Inflammatory macrophage treated with lipopolysaccharide for 1 hour (primary cell): ENCODE data around the gene TFR2.
A peak's percentile ranks its signal among the peaks of the same experiment; 100 is the strongest.

Source experiments
- DNase-seq, 2 donors: peaks; one replicate each; pipeline ENCODE4 v3.0.0-alpha.2; 2020 to 2022

TFR2 gene

GRCh38 chr7:100612730-100613390 lies 28.5 kb downstream of the TFR2 start:
- DNase-seq = no peak

GRCh38 chr7:100611983-100612729 lies 29.2 kb downstream of the TFR2 start, which contains the start of gene MOSPD3:
TSS of gene MOSPD3 (plus strand) at chr7:100612540. CDS start at chr7:100612792, 252 bp downstream.
- peak; percentile 98 to 99 for DNase-seq

DNA sequence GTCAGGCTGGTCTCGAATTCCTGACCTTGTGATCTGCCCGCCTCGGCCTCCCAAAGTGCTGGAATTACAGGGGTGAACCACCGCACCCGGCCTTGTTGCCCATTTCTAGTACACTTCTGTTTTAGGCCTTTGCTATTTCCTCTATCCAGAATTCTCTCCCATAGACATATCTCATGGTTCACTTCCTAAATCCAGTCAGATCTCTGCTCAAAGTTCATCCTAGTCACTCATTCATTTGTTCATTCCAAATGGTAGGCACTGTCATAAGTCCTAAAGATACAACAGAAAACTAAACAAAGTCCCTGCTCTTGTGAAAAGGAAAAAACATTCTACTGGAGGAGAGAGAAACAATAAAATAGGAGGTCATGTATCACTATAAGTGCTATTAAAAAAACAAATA lies 31.4 kb downstream of the TFR2 start:
- DNase-seq = peak in 1 of 2 donors; percentile 44

DNA sequence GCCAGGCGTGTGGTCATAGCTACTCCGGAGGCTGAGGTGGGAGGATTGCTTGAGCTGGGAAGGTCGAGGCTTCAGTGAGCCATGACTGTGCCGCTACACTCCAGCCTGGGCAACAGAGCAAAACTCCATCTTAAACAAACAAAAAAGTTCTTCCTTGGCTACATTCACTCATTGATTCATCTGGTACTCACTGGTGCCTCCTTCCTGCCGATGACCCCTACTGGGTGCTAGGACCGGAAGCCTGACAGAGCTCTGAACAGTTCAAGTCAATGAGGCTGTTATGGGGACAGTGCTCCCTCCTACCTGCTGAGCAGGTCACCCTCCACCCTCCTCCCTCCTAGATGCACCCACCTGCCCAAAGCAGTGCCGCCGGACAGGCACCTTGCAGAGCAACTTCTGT lies 34.2 kb downstream of the TFR2 start:
- DNase-seq = no peak

DNA sequence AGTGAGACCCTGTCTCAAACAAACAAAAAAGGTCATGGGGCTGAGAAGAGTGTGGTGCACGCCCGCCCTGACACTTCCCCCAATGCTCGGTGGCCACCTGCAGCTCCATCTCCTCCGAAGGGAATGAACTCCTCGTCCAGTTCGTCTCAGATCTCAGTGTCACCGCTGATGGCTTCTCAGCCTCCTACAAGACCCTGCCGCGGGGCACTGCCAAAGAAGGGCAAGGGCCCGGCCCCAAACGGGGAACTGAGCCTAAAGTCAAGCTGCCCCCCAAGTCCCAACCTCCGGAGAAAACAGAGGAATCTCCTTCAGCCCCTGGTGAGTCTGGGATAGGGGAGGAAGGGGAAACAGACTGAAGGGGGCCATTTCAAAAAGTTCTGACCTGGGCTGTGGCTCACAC lies 35.0 kb downstream of the TFR2 start:
- DNase-seq = no peak

DNA sequence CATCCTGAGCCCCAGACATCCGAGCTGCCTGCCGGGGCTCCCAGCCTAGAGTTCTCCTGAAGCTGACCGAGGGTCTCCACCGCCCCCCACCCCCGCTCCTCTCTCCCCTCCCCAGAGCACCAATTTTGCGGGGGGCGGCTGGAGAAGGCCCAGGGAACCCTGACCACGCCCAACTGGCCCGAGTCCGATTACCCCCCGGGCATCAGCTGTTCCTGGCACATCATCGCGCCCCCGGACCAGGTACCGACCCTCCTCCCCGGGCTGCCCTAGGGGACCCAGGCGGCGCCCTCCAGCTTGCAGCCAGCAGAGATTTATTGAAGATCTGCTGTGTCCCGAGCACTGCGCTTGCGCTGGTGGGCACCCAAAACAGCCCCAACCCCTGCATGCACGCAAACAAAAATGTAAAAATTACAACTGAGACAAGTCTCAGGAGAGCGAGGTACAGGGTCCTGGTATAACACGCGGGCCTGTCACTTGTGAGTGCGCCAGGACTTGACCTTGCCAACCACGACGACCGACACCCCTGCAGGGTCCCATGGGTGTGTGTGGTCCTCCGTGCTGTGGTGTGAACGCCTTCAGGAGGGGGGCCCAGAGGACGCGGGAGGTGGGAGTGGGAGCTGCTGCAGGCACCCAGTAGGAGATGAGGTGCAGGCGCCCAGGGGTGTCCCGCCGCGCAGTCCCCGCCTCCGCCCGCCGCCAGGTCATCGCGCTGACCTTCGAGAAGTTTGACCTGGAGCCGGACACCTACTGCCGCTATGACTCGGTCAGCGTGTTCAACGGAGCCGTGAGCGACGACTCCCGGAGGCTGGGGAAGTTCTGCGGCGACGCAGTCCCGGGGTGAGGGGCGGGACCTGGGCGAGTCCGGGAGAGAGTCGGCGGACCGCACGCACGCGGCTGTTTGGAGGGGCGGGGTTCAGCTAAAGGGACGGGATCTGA lies 36.1 kb downstream of the TFR2 start:
- DNase-seq = peak; percentile 51 to 62

DNA sequence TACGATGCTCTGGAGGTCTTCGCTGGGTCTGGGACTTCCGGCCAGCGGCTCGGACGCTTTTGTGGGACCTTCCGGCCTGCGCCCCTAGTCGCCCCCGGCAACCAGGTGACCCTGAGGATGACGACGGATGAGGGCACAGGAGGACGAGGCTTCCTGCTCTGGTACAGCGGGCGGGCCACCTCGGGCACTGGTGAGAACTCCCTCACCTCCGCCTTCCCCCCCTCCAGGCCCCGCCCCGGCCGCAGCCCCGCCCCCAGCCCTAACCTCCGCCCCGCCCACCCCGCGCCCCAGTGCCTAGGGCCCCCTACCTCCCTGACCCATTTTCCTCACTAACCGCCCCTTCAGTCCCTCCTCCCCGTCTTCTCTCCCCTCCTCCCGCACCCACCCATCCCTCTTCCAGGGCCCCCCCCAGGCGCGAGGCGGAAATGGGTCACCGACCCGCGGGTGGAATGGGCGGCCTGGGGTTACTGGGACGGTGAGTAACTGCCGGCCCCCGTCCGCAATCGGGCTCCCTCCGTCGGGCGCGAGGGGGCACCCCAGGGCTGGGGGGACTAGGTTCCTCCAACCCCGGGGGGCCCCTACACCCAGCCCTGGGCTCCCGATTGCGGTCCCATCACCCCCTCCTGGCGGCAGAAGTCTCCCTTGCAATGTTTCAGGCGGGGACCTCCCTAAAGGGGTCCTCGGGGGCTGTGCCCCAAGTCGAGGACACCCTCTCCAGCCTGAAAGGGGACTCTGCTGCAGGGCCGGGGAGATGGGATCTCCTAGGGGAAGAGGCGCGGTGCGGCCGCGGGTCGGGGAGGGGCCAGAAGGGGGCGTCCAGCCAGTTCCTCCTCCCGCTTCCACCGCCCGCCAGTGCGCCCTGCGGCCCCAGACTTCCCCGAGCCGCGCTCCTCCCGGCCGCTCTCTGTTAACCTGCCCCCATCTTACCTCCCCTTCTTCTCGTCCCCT lies 37.0 kb downstream of the TFR2 start:
- DNase-seq = peak; percentile 62 to 76

DNA sequence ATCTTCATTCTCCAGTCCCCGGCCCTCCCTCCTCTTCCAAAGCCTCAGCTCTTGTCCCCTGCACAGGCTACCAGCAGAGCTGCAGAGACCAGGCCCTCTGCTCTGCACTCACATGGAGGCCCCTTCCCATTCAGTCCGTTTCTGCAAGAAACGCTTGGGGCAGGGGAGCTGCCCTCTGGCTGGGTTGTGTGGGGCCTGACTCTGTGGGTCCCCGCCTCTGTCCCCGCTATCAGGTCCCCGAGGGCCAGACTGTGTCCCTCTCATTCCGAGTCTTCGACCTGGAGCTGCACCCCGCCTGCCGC lies 37.7 kb downstream of the TFR2 start:
- no peak for DNase-seq

DNA sequence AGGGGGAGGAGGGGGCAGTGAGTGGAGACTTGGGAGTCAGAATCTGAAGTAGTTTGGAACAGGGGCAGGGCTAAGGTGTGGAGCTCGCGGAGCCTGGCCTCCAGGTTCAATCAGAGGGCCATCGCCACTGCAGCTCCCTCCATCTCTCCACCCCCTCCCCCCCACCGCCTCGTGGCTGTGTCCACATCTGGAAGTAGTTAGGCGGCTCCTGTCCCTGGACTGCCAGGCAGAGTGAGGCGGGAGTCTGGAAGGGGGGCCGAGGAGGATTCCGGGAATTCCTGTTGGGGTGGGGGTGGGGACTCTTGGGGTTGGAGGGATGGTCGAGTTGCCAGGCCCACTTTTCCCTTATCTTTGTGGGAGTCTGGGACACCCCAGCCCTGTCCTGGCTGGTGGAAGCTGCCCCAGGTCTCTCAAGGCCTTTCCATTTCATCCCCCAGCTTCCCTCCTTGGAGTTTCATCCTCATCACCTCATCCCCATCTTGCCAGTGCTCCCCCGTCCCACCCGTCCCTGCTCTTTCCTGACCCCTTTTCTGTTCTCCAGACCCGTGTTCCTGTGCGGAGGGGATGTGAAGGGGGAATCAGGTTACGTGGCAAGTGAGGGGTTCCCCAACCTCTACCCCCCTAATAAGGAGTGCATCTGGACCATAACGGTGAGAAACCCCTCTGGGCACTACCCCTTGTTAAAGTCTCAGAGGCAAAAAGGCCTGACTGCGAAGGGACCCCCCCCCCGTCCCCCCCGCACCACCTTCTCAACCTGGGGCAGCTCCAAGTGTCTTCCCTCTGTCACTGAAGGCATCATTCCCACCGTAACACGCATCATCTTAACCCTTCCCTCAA lies 38.2 kb downstream of the TFR2 start:
- no peak for DNase-seq

DNA sequence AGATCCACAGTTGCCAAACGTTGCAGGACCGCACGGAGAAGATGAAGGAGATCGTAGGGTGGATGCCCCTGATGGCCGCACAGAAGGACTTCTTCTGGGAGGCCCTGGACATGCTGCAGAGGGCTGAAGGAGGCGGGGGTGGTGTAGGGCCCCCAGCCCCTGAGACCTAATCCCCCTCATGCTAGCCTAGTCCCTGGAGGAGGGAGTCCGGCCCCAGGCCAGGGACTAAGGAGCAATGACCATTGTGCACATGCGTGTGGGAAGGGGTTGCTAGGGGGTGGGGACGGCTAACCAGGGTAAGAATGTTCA lies 40.7 kb downstream of the TFR2 start:
- DNase-seq = no peak

DNA sequence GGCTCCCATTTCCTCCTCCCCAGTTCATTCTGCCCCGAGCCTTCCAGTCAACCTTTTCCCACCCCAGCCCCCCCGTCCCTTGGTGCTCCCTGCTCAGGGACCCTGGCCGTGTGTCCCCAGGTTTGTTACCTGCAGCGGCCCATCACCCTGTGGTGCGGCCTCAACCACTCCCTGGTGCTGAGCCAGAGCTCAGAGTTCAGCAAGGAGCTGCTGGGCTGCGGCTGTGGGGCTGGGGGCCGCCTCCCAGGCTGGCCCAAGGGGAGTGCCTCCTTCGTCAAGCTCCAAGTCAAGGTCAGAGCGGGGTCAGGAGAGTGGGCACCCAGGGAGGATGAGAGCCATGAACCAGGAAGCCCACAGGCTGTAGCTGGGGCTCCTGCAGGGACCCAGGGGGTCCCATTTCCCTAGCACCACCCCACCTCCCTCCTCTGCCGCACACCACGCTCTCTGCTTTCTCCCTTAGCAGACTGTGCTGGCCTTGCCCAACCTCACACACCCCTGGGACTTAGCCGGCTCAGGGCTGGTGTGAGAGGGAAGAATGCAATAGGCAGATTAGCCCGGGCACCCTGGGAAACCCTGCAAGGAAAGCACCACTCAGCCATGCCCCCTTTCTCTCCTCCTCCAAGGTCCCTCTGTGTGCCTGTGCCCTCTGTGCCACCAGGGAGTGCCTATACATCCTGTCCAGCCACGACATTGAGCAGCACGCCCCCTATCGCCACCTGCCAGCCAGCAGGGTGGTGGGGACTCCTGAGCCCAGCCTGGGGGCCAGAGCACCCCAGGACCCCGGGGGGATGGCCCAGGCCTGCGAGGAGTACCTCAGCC lies 41.2 kb downstream of the TFR2 start:
- no peak for DNase-seq

- DNase-seq = no peak
These were observed 42.9 kb downstream of the TFR2 start for GRCh38 chr7:100598425-100598824.

GRCh38 chr7:100595188-100595587 lies 46.2 kb downstream of the TFR2 start:
- DNase-seq = no peak

DNA sequence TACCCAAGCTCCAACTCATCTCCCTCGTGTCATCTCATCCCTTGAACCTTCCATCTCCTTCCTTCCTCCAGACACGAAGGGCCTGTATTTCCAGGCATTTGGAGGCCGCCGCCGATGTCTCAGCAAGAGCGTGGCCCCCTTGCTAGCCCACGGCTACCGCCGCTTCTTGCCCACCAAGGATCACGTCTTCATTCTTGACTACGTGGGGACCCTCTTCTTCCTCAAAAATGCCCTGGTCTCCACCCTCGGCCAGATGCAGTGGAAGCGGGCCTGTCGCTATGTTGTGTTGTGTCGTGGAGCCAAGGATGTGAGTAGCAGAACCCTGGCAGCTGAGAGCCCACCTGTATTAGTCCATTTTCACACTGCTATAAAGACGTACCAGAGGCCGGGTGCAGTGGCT lies 49.8 kb downstream of the TFR2 start:
- DNase-seq = no peak

DNA sequence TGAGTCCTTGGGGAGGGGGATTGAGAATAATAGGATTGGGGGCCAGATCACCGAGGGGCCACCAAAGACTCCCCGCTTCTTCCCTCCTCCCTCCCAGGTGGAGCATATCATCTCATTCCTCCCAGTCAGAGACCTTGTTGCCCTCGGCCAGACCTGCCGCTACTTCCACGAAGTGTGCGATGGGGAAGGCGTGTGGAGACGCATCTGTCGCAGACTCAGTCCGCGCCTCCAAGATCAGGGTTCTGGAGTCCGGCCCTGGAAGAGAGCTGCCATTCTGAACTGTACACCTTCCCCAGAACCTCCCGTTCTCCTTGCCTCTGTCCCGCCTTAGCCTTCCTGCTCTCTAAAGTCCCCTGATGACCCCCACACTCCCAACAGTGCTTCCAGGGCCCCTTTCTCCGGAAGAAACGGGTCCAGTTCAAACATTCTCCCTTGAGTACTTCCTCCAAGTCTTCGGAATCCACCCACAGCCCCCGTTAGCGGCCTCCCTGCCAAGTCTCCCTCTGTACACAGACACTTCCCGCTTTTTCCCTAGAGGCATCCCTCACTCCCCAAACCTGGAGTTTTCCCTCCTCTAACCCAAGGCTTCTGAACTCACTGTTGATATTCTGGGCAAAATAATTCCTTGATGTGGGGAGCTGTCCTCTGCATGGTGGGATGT lies 51.1 kb downstream of the TFR2 start:
- DNase-seq = no peak

- no peak for DNase-seq
These were observed 51.9 kb downstream of the TFR2 start for GRCh38 chr7:100589341-100589947.

DNA sequence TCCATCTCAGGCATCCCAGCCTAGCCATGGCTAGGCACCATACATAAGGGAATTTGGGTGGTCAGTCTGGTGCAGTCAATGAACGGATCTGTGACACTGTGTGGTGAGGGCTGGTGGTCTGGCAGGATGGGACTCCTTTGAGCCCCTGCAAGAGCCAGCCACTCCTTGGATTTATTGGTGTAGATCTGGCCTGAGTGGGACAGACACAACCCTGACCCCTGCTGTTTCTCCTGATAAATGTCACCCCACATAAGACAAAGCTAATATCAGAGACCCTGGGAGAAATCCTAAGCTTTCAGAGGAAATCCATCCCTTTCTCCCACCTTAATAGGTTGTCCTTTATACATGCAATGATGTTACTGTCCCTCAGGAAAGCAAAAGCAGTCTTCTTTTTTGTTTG lies 52.9 kb downstream of the TFR2 start:
- DNase-seq = peak; percentile 17 to 43

DNA sequence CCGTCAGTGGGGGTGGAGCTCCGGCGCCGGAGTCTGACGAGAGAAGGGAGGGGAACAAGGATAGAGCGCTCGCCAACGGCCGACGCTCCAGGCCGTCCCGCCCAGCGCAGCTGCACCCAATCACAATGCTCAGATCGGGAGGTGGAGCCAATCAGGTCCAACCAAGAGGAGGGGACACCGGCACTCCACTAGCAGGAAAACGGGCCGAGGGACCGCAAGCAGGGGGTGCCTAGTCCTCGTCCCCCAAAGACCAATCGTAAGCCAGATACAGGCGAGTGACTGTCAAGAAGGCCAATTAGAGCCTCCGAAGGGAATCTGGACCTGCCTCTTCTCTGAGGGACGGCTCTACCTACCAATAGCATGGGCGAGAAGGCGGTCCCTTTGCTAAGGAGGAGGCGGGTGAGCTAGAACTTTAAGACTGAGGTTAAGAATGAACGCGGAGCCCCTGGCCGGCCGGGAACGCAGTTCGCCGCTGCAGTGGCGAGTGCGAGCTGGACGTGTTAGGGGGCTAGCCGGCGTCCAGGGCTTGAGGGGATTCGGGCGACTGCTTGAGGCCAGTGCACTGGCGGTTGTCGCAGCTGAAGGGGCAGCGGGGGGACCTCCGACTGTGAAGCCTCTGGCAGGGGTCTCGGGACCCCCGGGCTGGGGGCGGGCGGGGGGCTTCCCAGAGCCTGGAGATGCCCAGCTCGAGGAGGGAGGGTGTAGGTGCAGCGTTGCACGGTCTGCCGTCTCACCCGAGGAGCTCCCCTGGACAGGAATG lies 54.9 kb downstream of the TFR2 start, which contains the start of gene FBXO24:
Gene FBXO24 (plus strand): TSS at position 63 of the 760 bp plus-strand sequence. CDS start 298 bp downstream, at position 361.
- DNase-seq = peak; percentile 99 to 100
